Measurements from ENCODE around the gene KLF13.

KLF13 gene

DNA sequence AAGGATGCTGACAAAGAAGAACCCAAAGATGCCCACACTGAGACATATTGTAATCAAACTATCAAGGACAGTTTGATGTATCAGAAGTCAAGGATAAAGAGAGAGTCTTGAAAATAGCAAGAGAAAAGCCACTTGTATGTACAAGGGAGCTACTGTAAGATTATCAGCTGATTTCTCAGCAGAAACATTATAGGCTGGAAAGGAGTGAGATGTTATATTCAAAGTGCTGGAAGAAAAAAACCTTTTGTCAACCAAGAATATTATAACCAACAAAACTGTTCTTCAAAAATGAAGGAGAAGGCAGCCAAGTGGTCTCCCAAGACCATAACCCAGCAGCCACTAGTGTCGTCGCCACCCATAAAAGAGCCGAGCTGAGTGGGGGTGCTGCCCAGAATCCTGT, 93.2 kb downstream of the KLF13 start:
- TF ChIP-seq ZNF384 (IDR thresholded peaks at IDR 0.05) = no peak
- no peak for TF ChIP-seq ELF4 (IDR thresholded peaks at IDR 0.05)
- TF ChIP-seq HDGF (IDR thresholded peaks at IDR 0.05; ENCODE audit: borderline replicate concordance) = no peak
- TF ChIP-seq NFRKB (IDR thresholded peaks at IDR 0.05) = no peak
- no peak for TF ChIP-seq SUZ12 (IDR thresholded peaks at IDR 0.05)
- TF ChIP-seq ARNT (IDR thresholded peaks at IDR 0.05) = no peak
- no peak for TF ChIP-seq L3MBTL2 (conservative IDR thresholded peaks at IDR 0.05)
- TF ChIP-seq FOXK2 (IDR thresholded peaks at IDR 0.05) = no peak
- no peak for TF ChIP-seq CTBP1 (IDR thresholded peaks at IDR 0.05; ENCODE audit: borderline replicate concordance)
- TF ChIP-seq, protein P1, sequence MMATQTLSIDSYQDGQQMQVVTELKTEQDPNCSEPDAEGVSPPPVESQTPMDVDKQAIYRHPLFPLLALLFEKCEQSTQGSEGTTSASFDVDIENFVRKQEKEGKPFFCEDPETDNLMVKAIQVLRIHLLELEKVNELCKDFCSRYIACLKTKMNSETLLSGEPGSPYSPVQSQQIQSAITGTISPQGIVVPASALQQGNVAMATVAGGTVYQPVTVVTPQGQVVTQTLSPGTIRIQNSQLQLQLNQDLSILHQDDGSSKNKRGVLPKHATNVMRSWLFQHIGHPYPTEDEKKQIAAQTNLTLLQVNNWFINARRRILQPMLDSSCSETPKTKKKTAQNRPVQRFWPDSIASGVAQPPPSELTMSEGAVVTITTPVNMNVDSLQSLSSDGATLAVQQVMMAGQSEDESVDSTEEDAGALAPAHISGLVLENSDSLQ (IDR thresholded peaks at IDR 0.05) = no peak
- DNase-seq (ENCODE audit: extremely low spot score) = no peak
- ChIA-PET POLR2A (no interaction called here), CTCF (no interaction called here)

DNA sequence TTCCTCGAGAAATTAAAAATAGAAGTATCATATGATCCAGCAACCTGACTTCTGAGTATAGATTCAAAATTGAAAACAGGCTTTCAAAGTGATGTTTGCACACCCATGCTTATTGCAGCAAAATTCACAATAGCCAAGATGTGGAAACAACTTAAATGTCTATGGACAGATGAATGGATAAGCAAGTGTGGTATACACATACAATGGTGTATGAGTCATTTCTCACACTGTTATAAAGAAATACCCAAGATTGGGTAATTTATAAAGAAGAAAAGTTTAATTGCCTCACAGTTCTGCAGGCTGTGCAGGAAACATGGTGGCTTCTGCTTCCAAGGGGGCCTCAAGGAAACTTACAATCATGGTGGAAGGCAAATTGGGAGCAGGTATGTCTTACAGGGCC, 100.8 kb downstream of the KLF13 start:
- ChIA-PET CTCF (no interaction called here), POLR2A (no interaction called here)
- TF ChIP-seq FOXM1 (IDR thresholded peaks at IDR 0.05; ENCODE audit: borderline replicate concordance) (no peak), L3MBTL2 (conservative IDR thresholded peaks at IDR 0.05) (no peak), CTBP1 (IDR thresholded peaks at IDR 0.05; ENCODE audit: borderline replicate concordance) (no peak), SP1 (IDR thresholded peaks at IDR 0.05) (no peak), NFRKB (IDR thresholded peaks at IDR 0.05) (no peak), ARNT (IDR thresholded peaks at IDR 0.05) (no peak), SUZ12 (IDR thresholded peaks at IDR 0.05) (no peak), HDGF (IDR thresholded peaks at IDR 0.05; ENCODE audit: borderline replicate concordance) (no peak)
- TF ChIP-seq, protein P1 (IDR thresholded peaks at IDR 0.05) = no peak

More for the DNA sequence above, 100.8 kb downstream of the KLF13 start:
- no peak for DNase-seq (ENCODE audit: extremely low spot score)
